ENCODE data around the gene ZRANB3.

Gene ZRANB3

DNA sequence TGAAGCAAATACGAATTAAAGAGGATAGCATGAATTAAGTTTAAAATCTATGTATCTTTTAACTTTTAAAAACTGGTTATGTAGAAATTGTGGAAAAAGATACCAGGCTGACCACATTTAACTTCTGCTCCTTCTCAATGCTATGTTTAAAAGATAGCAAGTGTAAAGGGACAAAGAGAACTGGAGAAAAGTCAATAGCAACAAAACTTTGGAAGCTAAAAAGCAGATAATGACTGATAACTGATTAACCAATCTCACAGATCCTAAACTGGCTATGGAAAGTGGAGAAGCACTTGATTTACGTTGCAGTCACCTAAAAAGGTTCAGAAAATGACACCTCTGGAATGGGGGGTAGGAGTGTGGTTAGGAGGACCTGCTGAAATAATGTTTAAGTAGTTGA lies 254.5 kb downstream of the ZRANB3 start:
- TF ChIP-seq, protein P1, sequence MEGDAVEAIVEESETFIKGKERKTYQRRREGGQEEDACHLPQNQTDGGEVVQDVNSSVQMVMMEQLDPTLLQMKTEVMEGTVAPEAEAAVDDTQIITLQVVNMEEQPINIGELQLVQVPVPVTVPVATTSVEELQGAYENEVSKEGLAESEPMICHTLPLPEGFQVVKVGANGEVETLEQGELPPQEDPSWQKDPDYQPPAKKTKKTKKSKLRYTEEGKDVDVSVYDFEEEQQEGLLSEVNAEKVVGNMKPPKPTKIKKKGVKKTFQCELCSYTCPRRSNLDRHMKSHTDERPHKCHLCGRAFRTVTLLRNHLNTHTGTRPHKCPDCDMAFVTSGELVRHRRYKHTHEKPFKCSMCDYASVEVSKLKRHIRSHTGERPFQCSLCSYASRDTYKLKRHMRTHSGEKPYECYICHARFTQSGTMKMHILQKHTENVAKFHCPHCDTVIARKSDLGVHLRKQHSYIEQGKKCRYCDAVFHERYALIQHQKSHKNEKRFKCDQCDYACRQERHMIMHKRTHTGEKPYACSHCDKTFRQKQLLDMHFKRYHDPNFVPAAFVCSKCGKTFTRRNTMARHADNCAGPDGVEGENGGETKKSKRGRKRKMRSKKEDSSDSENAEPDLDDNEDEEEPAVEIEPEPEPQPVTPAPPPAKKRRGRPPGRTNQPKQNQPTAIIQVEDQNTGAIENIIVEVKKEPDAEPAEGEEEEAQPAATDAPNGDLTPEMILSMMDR (conservative IDR thresholded peaks at IDR 0.05; ENCODE audit: low read depth, low read length) = no peak
- no peak overlapping the region for H3K4me3 ChIP-seq (ENCODE audit: low read length)
- no peak for DNase-seq (ENCODE audit: low read depth)

DNA sequence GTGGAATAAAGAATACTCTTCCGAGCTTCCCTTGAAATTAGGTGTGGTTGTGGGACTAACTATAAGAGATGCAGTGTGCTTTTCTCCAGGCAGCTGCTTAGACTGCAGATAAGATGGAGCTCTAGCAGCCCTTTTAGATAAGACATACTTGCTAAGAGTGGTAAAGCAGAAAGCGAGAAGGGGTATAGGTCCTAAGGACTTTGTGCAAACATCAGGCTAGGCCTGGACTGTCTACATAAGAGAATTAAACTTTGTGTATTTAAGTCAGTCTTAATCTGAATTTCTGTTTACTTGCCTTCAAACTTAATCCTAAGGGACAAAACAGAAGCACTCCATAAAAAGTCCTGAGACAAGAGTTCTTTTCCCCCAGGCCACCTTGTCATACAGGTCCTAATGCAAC lies 260.0 kb downstream of the ZRANB3 start:
- TF ChIP-seq, protein P1 (conservative IDR thresholded peaks at IDR 0.05; ENCODE audit: low read depth, low read length) = no peak
- no peak overlapping the region for H3K4me3 ChIP-seq (ENCODE audit: low read length)
- no peak for DNase-seq (ENCODE audit: low read depth)

DNA sequence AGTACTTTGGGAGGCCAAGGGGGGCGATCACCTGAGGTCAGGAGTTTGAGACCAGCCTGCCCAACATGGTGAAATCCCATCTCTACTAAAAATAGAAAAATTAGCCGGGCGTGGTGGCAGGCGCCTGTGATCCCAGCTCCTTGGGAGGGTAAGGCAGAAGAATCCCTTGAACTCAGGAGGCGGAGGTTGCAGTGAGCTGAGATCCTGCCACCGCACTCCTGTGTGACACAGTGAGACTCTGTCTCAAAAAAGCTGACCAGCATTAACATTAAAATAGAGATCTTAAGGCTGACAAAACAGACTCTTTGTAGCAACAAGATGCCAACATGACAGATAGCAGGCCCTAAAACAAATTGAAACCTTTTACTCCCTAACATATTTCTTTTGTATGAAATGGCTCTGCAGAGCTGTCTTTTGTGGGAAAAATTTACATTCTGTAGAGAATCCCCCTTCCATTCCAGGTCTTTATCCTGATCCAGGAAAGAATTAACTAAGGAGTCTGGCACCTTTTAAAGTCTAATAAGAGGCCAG lies 265.0 kb downstream of the ZRANB3 start:
- H3K4me3 ChIP-seq (ENCODE audit: low read length) = no peak overlapping the region
- TF ChIP-seq, protein P1 (conservative IDR thresholded peaks at IDR 0.05; ENCODE audit: low read depth, low read length) = no peak
- DNase-seq (ENCODE audit: low read depth) = no peak

DNA sequence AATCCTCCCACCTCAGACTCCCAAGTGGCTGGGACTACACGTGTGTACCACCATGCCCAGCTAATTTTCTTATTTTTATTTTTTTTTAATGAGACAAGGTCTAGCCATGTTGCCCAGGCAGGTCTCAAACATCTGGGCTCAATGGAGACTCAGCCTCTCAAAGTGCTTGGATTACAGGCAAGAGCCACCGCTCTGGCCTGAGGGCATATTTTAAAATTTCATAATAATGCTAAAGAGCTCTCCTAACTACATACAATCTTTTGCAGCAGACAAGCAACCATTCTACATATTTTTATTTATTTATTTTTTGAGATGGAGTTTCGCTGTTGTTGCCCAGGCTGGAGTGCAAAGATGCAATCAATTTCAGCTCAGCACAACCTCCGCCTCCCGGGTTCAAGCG lies 271.9 kb downstream of the ZRANB3 start:
- H3K4me3 ChIP-seq (ENCODE audit: low read length) = no peak overlapping the region
- DNase-seq (ENCODE audit: low read depth) = no peak
- TF ChIP-seq, protein P1 (conservative IDR thresholded peaks at IDR 0.05; ENCODE audit: low read depth, low read length) = no peak

DNA sequence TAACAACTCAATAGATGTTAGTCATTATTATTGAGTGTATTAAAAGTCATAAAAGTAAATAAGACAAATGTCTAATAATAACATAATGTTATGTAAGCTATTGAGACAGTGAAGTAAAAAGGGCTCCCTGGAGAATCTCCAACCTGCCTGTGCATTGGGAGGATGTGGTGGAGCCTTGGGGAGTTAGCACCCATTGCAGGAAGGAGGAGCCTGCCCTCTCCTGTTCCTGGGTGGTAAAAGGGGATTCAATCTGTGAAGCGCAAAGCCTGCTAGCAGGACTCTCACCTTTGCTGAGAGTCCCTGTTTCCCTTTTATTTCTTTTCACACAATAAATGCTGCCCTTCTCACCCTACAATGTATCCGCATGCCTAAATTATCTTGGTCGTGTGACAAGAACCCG lies 272.8 kb downstream of the ZRANB3 start:
- no peak for DNase-seq (ENCODE audit: low read depth)
- no peak overlapping the region for H3K4me3 ChIP-seq (ENCODE audit: low read length)
- TF ChIP-seq, protein P1 (conservative IDR thresholded peaks at IDR 0.05; ENCODE audit: low read depth, low read length) = peak; percentile 22

DNA sequence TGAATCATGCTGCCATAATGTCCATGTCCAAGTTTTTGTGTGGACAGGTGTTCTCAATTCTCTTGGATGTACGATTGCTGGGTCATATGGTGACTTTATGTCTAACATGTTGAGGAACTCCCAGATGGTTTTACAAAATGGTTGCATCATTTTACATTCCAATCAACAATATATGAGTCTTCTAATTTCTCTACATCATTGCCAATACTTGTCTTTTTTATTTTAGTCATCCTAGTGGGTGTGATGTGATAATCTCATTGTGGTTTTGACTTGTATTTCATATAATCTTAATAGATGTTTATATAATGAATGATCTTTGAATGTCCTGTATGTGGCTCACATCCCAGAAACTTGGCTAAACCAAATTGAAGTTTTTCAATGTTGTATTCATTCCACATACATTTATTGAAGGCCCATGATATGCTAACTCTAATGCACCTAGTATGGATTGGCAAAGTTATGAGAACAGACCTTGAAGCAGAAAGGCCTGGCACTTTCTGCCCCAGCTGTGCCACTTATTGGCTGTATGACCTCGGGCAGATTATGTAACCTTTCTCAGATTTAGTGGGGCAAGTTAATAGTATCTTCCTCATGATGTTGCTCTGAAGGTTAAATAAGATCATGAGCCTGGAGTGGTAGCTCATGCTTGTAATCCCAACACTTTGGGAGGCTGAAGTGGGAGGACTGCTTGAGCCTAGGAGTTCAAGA lies 273.5 kb downstream of the ZRANB3 start:
- H3K4me3 ChIP-seq (ENCODE audit: low read length) = no peak overlapping the region
- no peak for DNase-seq (ENCODE audit: low read depth)
- TF ChIP-seq, protein P1 (conservative IDR thresholded peaks at IDR 0.05; ENCODE audit: low read depth, low read length) = no peak

Measured in retinal pigment epithelial cell (primary cell).